Fibroblast of skin of scalp (primary cell): ENCODE measurements around the gene DISC1.
"Not testable (repeated sequence)": the region's sequence is repeated elsewhere in the genome, so short reads cannot be mapped to it uniquely, and the experiment has no call there.

Source experiments
- DNase-seq: peaks from one replicate; pipeline ENCODE4 v3.0.0-alpha.2; 2013

Gene DISC1

DNA sequence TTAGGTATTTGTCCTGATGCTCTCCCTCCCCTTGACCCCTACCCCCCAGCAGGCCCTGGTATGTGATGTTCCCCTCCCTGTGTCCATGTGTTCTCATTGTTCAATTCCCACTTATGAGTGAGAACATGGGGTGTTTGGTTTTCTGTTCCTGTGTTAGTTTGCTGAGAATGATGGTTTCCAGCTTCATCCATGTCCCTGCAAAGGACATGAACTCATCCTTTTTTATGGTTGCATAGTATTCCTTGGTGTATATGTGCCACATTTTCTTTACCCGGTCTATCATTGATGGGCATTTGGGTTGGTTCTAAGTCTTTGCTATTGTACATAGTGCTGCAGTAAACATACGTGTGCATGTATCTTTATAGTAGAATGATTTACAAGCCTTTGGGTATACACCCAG lies 10.3 kb downstream of the DISC1 start:
- not testable (repeated sequence) for DNase-seq

DNA sequence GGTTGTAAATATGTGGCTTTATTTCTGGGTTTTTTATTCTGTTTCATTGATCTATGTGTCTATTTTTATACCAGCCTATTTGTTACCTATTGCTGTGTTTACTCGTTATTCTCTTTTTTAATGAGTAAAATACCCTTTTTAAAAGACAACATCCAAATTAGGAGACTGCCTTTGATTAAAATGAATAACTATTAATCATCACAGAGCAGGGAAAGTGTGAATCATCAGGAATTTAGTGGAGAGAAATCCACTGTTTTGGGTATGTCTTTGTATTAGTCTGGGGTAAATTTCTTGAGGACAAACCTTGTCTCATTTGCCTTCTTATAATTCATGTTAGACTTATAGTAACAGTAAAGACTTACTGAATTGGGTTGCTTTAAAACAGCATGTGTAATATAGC lies 12.1 kb downstream of the DISC1 start:
- DNase-seq = no peak

DNA sequence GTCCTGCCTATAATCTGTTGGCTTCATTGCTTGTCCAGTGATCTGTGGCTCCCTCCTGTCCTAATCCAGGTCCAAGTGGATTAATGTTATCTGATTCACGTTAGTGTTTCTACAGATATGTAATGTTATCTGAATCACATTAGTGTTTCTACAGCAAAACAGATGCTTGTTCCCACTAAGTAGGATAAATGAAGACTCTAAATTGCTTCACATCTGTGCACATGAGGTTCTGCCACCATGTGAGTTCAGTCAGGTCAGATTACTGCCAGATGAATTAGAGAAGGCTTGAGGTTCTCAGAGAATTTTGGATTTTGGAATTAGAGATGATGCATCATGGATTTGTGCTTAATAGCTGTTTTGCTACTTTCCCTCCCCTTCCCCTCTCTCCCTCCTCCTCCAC lies 13.2 kb downstream of the DISC1 start:
- DNase-seq = no peak

DNA sequence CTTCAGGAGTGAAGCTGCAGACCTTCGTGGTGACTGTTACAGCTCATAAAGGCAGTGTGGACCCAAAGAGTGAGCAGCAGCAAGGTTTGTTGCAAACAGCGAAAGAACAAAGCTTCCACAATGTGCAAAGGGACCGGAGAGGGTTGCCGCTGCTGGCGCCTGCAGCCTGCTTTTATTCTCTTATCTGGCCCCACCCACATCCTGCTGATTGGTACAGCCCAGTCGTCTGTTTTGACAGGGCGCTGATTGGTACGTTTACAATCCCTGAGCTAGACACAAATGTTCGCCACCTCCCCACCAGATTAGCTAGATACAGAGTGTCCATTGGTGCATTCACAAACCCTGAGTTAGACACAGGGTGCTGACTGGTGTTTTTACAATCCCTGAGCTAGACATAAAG lies 14.9 kb downstream of the DISC1 start:
- DNase-seq = not testable (repeated sequence)

DNA sequence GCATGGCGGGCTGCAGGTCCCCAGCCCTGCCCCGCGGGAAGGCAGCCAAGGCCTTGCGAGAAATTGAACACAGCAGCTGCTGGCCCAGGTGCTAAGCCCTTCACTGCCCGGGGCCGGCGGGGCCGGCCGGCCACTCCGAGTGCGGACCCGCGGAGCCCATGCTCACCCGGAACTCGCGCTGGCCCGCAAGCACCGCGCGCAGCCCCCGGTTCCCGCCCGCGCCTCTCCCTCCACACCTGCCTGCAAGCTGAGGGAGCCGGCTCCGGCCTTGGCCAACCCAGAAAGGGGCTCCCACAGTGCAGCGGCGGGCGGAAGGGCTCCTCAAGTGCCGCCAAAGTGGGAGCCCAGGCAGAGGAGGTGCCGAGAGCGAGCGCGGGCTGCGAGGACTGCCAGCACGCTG lies 15.5 kb downstream of the DISC1 start:
- not testable (repeated sequence) for DNase-seq

DNA sequence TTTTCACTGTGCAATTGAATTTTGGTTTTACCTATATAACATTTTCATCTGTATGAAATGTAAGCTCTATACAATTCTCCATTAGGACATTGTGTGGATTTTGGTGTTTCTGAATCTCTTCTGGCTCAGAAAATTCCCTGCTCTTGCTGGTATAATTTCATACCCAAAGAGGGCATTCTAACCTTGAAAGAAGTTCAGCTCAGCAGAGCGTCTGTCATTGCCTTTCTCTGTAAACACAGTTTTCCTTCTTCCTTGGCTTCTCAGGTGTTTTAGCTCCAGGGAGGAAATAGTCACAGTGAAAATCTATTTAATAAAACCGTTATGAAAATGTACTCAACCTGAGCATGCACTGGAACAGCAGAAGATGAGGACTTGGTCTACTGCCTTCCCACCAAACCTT lies 16.0 kb downstream of the DISC1 start:
- DNase-seq = no peak

DNA sequence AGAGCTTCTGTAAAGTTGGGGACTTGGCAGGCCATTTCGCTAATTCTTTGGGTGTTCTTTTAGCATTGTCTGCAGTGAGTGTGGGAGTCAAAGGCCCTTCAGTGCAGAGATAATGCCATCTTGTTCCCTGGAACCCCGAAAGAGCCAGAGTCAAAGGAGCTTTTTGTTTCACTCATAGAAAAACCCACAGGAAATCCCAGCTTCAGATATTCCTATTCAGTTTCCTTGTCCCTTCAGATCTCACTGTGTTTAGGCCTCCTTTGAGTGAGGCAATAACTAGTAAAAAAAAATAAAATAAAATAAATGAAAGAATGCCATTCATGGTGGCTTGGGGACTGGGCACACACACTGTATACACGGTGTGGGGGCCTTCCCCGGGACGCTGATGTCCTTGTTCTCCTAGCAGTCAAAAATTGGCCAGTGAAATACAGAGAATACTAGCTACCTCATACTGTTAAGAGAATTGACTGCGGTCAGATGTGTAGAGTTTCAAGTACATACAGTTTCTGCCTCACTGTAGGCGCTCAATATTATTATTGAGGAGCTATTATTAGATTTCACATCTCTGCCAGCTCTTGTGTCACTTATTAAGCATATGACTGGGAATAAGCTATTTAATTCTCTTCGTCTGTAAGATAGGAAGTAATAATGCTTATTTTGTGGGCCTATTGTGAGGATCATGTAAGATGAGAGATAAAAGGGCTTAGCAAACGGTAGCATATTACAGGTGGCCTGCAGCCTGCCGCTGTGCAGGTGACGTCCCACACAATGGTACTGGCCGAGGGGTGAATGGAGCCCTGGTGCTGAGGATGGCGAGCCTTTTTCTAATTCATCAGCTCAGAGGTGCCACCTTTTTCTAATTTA lies 16.7 kb downstream of the DISC1 start:
- no peak for DNase-seq

DNA sequence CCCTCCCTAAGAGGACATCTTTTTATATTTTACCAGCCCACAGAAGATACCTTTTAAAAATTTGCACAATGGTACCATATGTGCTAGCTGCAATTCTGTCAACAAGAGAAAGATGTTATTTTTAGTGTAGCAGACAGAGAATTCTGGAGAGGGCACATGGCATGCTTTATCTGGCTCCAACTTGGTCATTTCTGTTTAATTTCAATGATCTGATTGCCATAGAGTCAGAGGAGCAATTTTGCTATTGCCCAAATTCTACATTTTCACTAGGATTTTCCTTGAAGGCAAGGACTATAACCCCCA lies 17.3 kb downstream of the DISC1 start:
- no peak for DNase-seq

DNA sequence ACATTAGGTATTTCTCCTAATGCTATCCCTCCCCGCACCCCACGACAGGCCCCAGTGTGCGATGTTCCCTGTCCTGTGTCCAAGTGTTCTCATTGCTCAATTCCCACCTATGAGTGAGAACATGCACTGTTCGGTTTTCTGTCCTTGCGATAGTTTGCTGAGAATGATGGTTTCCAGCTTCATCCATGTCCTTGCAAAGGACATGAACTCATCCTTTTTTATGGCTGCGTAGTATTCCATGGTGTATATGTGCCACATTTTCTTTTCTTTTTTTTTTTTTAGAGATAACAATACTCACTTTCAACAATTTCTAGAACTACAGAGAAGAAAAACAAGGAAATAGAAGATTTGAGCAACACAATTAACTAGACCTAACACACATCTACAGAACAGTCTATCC lies 19.0 kb downstream of the DISC1 start:
- DNase-seq = not testable (repeated sequence)

DNA sequence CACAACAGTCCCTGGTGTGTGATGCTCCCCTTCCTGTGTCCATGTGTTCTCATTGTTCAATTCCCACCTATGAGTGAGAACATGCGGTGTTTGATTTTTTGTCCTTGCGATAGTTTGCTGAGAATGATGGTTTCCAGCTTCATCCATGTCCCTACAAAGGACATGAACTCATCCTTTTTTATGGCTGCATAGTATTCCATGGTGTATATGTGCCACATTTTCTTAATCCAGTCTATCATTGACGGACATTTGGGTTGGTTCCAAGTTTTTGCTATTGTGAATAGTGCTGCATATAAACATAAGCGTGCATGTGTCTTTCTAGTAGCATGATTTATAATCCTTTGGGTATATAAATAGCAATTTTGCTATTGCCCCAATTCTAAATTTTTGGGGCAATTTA lies 19.6 kb downstream of the DISC1 start:
- DNase-seq = not testable (repeated sequence)

DNA sequence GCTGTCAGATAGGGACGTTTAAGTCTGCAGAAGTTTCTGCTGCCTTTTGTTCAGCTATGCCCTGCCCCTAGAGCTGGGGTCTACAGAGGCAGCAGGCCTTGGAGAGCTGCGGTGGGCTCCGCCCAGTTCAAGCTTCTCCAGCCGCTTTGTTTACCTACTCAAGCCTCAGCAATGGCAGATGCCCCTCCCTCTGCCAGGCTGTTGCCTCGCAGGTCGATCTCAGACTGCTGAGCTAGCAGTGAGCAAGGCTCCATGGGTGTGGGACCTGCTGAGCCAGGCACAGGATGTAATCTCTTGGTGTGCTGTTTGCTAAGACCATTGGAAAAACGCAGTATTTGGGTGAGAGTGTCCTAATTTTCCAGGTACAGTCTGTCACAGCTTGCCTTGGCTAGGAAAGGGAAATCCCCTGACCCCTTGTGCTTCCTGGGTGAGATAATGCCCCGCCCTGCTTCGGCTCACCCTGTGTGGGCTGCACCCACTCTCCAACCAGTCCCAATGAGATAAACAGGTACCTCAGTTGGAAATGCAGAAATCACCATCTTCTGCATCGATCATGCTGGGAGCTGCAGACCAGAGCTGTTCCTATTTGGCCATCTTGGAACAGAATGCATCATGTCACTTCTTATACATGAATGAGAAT lies 25.2 kb downstream of the DISC1 start:
- DNase-seq = not testable (repeated sequence)

DNA sequence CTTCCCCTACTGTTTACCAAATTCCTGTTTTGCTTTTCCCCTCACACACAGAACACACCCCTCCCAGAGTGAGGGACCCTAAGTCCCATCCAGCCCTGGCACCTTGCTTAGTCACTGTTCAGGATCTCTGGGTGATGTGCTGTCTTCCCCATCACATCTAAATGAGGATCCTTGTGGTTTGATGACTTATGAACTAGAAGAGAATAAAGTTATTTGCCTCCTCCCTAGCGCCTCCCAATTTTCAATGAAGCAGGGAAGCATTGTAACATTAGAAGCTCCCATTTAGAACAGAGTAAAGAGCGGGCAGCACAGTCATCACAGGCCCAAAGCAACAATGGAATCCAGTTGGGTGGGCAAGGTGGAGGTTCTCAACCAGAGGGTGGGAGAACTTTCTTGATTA lies 27.0 kb downstream of the DISC1 start:
- peak; percentile 26 for DNase-seq

DNA sequence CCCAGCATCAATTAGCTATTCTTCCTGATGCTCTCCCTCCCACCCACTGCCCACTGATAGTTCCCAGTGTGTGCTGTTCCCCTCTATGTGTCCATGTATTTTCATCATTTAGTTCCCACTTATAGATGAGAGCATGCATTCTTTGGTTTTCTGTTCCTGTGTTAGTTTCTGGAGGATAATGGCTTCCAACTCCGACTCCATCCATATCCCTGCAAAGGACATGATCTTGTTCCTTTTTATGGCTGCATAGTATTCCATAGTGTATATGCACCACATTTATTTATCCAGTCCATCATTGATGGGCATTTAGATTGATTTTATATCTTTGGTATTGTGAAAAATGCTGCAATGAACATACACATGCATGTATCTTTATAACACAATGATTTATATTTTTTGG lies 30.2 kb downstream of the DISC1 start:
- no peak for DNase-seq

DNA sequence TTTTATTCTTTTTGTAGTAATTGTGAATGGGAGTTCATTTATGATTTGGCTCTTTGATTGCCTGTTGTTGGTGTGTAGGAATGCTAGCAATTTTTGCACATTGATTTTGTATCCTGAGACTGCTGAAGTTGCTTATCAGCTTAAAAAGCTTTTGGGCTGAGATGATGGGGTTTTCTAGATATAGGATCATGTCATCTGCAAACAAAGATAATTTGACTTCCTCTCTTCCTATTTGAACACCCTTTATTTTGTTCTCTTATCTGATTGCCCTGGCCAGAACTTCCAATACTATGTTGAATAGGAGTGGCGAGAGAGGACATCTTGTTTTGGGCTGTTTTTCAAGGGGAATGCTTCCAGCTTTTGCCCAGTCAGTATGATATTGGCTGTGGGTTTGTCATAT lies 31.6 kb downstream of the DISC1 start:
- DNase-seq = not testable (repeated sequence)

DNA sequence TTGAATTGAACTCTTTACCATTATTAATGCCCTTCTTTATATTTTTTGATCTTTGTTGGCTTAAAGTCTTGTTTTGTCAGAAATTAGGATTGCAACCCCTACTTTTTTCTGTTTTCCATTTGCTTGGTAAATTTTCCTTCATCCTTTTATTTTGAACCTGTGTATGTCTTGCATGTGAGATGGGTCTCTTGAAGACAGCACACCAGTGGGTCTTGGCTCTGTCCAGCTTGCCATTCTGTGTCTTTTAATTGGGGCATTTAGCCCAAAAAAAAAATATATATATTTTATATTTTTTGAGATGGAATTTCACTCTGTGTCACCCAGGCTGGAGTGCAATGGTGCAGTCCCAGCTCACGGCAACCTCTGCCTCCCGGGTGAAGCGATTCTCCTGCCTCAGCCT lies 33.6 kb downstream of the DISC1 start:
- DNase-seq = no peak

DNA sequence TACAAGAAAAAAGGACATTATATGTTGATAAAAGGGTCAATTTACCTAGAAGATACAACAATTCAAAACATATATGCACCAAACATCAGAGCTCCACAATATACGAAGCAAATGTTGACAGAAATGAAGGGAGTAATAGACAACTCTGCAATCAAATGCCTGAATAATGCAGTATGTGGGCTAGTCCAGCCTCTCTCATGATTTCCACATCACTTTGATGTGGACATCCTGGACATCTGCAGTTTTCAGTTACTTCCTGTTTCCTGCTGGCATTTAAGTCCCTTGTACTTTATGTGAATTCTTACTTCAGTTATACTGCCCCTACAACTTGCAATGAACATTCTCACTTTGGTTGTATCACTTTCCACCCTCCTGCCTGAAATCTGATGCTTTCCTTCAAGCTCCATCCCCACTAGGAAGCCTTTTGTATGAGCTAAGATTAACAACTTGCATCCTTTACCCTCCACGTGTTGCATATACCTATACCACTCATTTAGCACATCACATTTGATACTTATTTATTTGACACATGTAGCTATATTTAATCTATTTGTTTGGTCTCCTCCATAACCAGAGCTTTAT lies 36.7 kb downstream of the DISC1 start:
- no peak for DNase-seq

DNA sequence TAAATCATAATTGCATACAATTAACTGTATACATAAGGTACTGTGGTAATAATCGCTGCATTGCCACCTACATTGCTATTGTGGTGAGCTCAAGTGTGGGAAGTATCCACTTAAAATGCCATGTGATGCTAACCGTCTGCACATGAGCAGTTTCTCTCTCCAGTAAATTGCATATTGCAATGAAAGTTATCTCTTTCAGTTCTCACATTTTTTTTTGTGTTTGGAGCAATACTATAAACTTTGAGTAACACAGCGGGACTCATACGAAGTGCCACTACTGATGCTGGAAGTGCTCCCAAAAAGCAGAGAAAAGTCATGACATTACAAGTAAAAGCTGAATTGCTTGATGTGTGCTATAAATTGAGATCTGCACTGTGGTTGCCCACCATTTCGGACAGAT lies 38.5 kb downstream of the DISC1 start:
- DNase-seq = no peak

DNA sequence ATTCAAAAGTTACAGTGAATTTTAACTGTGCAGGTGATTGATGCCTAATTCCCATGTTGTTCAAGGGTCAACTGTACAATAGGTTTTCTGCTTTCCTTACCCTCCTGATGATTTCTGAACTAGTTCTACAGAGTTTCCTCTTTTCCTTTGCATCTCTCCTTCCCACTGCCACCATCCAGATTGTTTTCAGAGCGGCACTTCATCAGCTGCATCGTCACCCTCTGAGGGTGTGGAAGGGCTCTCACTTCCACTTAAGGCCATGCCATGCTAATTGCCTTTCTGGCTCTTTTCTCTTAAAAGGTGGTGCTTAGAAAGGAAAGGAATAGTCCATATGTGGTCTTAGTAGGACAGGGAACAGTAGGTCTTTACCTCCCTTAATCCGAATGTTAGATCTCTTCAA lies 39.1 kb downstream of the DISC1 start:
- no peak for DNase-seq

DNA sequence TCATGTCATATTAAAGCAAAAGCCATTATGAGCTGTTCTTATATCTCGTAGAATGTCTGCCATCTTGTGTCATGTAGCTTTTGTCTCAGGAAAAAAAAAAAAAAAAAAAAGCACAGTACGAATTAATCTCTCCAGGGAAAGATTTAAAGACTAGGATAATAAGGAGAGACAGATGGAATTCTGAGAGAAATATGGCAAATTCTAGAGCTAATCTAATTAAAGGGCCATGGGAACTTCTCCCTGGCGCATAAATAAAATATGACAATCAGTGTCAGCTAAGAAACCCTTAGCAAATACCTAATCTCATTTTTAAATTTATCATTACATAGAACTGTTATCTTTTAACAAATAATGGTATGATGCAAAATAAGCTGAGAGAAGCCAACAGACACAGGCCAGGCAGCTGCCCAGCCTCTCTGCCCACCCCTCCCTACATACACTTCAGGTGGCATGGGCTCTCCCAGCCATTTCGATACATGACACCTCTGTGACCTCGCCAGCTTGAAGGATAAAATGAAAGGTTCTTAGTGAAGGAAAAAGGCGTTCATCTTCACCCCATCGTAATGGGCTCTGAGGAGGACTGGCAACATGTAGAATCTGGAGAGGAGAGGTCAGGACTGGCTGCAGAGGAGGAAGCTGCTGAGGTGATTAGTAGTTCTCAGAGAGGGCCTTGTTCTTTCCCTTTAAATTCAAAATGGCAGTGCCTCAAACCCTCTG lies 39.8 kb downstream of the DISC1 start:
- no peak for DNase-seq

DNA sequence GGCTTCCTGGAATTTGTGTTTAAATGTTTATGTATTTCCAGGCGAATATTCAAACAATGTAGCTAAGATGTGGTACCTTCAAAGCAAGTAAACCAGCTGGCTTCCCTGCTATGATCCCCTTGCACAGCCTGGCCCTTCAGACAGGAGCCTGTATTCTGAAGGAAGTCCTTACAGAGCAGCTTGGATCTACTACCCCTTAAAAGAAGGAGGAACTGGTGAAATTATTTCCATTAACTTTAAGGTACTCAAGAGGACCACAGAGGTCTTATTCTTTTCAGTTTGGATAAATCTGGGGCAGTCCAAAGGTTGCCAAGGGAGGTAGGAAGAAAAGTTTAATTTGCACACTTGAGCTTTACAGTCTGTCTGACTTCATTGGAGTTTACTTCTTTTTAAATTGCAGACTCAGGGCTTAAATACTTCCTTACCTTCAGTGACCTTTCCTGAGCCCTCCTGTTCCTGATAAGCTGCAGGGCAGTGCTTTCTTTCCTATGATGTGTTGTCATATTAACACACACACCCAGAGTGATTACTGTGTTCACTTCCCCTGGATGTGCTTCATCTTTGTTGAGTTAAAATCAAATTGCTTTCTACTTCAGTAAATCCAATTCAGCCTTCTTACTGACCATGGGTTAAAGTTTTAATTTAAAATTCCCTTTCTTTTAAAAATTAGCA lies 40.5 kb downstream of the DISC1 start:
- no peak for DNase-seq

DNA sequence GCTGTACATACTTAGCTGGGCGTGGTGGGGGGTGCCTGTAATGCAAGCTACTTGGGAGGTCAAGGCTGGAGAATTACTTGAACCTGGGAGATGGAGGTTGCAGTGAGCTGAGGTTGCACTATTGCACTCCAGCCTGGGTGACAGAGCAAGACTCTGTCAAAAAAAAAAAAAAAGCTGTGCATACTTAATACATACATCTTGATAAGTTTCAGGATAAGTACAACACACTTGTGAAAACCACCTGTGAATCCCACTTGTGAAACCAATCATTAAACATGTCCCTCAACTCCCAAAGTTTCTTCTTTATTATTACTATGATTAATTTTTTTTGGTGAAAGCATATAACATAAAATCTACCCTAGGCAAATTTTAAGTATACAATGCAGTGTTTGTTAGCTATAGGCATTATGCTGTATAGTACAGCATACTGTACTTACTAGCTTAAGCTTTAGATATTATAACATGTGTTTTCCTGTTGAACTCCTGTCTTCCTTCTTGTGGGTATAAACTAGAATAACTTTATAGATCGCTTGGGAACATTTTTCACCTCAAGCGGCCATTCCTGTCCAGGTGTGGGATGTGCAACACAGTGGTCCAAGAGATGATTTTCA lies 41.4 kb downstream of the DISC1 start:
- DNase-seq = no peak

DNA sequence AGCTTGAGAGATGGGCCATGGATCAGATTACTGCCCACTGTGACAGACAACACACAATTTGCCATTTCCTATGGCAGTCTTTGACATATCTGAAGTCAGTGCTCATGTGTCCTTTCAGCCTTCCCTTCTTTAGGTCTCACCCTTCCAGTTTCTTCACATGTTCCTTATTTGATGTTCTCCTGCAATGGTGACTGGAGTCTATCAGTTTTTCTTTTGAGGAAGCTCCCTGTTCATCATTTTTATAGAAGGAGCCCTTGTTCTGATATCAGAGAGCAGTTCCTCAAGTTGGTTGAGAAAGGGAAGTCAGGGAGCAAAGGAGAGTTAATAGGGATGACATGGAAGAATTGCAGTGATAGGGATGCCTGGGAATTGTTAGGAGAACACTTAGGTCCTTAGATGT lies 42.2 kb downstream of the DISC1 start:
- no peak for DNase-seq
